K562 (cell line): ENCODE data around the gene SLC26A3. TPM values are rescaled to one million over a fixed set of nuclear protein-coding genes. Genes with fewer than 3 reads are reported as not detected.
A peak's percentile ranks its signal among the peaks of the same experiment; 100 is the strongest.

ENCODE experiments used
- BACH1 ChIP-seq: fragments of 200-800 bp; sonication (Bioruptor generic); IDR thresholded peaks from 2 replicates; pipeline ENCODE4 v1.6.1; 2016; ENCODE audit warnings: missing genetic modification characterization, missing compliant biosample characterization
- BCL6 ChIP-seq: fragments of 250-450 bp; sonication (Bioruptor Pico); IDR thresholded peaks from 2 replicates; pipeline ENCODE4 v1.4.0; 2020
- CBX5 ChIP-seq: IDR thresholded peaks from 2 replicates; pipeline ENCODE4 v1.6.1; 2014; ENCODE audit warnings: low read depth, borderline replicate concordance
- CCNT2 ChIP-seq: IDR thresholded peaks from 2 replicates; pipeline ENCODE4 v1.6.1; 2011; ENCODE audit warnings: borderline replicate concordance, low read depth, mild to moderate bottlenecking, moderate library complexity, mixed read lengths, low read length; ENCODE audit not compliant: insufficient read length; ENCODE audit errors: extremely low read depth
- CHD2 ChIP-seq: IDR thresholded peaks from 2 replicates; pipeline ENCODE4 v1.6.1; 2011; ENCODE audit warnings: low read depth, low read length
- ESRRA ChIP-seq: fragments of 450-650 bp; IDR thresholded peaks from 2 replicates; pipeline ENCODE4 v1.6.1; 2014; ENCODE audit warnings: low read depth, mild to moderate bottlenecking, moderate library complexity, borderline replicate concordance
- ETS2 ChIP-seq: IDR thresholded peaks from 2 replicates; pipeline ENCODE4 v1.6.1; 2016; ENCODE audit warnings: borderline replicate concordance, missing genetic modification characterization, mild to moderate bottlenecking, moderate library complexity, missing compliant biosample characterization; ENCODE audit not compliant: poor library complexity, severe bottlenecking
- HMG20A ChIP-seq: fragments of 450-650 bp; formaldehyde crosslinking; conservative IDR thresholded peaks from 2 replicates; pipeline ENCODE4 v1.4.0; 2020; ENCODE audit warnings: mild to moderate bottlenecking, mixed read lengths
- HNRNPK ChIP-seq: fragments of 200-400 bp; formaldehyde crosslinking; IDR thresholded peaks from one replicate; pipeline ENCODE4 v1.6.1; 2018; ENCODE audit warnings: mild to moderate bottlenecking, low read depth, low read length; ENCODE audit not compliant: poor library complexity, severe bottlenecking
- KLF6 ChIP-seq: fragments of 250-450 bp; sonication (Bioruptor Pico); IDR thresholded peaks from 2 replicates; pipeline ENCODE4 v1.4.0; 2020; ENCODE audit warnings: mild to moderate bottlenecking, moderate library complexity, borderline replicate concordance
- MAFK ChIP-seq: IDR thresholded peaks from 2 replicates; pipeline ENCODE4 v1.6.1; 2011; ENCODE audit warnings: low read length, improper control_type of control experiment
- NCOA6 ChIP-seq: fragments of 450-650 bp; IDR thresholded peaks from 2 replicates; pipeline ENCODE4 v1.6.1; 2017; ENCODE audit warnings: mild to moderate bottlenecking
- NFATC3 ChIP-seq: fragments of 450-650 bp; IDR thresholded peaks from 2 replicates; pipeline ENCODE4 v1.6.1; 2017; ENCODE audit warnings: mild to moderate bottlenecking
- RUNX1 ChIP-seq: sonication (generic); IDR thresholded peaks from 2 replicates; pipeline ENCODE4 v1.6.1; 2016; ENCODE audit warnings: antibody characterized with exemption, low read depth
- SIRT6 ChIP-seq: IDR thresholded peaks from one replicate; pipeline ENCODE4 v1.6.1; 2012; ENCODE audit warnings: low read depth, mild to moderate bottlenecking, control low read depth, inconsistent platforms, low read length, moderate library complexity
- XRCC4 ChIP-seq: IDR thresholded peaks from one replicate; pipeline ENCODE4 v1.6.1; 2011; ENCODE audit not compliant: insufficient read depth, insufficient read length; ENCODE audit errors: extremely low read depth
- ZC3H11A ChIP-seq: IDR thresholded peaks from 2 replicates; pipeline ENCODE4 v1.6.1; 2012; ENCODE audit warnings: low read depth, low read length, improper control_type of control experiment
- ZNF561 ChIP-seq: fragments of 450-650 bp; formaldehyde crosslinking; conservative IDR thresholded peaks from 2 replicates; pipeline ENCODE4 v1.4.0; 2020; ENCODE audit warnings: mild to moderate bottlenecking, moderate library complexity
- ZNF830 ChIP-seq: fragments of 250-450 bp; sonication (Bioruptor Pico); IDR thresholded peaks from 2 replicates; pipeline ENCODE4 v1.5.0; 2021; ENCODE audit warnings: mild to moderate bottlenecking
- ZZZ3 ChIP-seq: fragments of 450-650 bp; IDR thresholded peaks from 2 replicates; pipeline ENCODE4 v1.6.1; 2016; ENCODE audit warnings: antibody characterized with exemption, mild to moderate bottlenecking, moderate library complexity
- polyA plus RNA-seq, 8 experiments: library from polyadenylated mRNA; depleted of rRNA in 4 of 8; stranded (reverse) in 5 of 8; unstranded in 3 of 8; fragments of >200 nt; fragmentation: Nextera tagmentation in 2 of 8; fragmentation: Illumina TruSeq in 1 of 8; extraction: Ambion mirVana in 2 of 8; extraction: Trizol in 1 of 8; gene quantifications; 2 replicates each; pipeline versions ENCODE4 v1.2.1 to v1.2.3, GENCODE V29; 2011 to 2014; ENCODE audit warnings: inconsistent platforms in 1 of 8, missing spikeins in 1 of 8
- total RNA-seq, 7 experiments: library from RNA; depleted of rRNA in 6 of 7; stranded (reverse); fragments of >200 nt in 6 of 7; fragmentation: Illumina TruSeq in 2 of 7; extraction: Trizol in 2 of 7; gene quantifications; 2 replicates each; pipeline versions ENCODE4 v1.2.1 to v1.2.3, GENCODE V29; 2011 to 2021; ENCODE audit warnings: low replicate concordance in 1 of 7
- TF ChIP-seq, protein P1 (sequence below), 2 experiments: fragments of 450-650 bp; formaldehyde crosslinking in 1 of 2; IDR thresholded peaks; 2 replicates each; pipeline versions ENCODE4 v1.4.0 to v1.6.1; 2014 to 2020; ENCODE audit warnings: mild to moderate bottlenecking in 2 of 2, borderline replicate concordance in 1 of 2, low read depth in 1 of 2

Gene SLC26A3
- total and polyA plus RNA-seq, 9 of the 15 experiments (the other 6 are each of a cell fraction or from before 2014, with no cell fraction given) = 0.86 TPM; not detected in 8

DNA sequence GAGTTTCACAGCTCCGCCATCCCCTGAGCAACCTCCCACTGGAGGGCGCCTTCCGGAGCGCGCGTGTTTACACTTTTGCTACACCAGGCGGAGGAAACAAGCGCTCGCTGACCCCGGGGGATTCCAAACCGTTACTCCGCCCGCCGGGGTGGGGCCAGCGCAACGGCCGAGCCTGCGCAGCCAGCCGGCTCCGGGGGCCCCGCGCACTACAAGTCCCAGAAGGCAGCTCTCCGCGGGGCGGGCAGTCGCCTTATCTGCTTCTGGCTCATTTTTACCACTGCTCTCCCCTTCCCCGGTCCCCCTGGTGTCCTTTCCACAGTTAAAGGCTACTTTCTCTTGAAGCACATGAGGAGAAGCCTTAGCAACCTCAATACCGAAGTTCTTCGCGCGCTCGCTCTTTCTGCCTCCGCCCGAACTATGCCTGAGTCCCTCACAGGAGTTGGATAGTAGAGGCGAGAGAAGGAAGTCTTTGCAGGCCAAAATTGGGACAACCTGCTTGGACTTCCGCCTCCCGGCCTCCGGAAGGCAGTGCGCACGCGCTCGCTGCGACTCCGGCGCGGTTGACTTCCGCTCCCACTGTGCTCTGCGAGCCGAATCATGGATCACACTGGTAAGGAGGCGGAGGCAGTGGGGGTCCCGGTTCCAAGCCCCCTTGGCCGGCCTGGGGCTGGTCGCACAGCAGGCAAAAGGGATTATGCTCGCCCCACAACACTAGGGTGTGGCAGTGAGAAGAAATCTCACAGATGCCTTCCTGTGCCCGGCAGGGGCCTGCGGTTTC lies 59.3 kb downstream of the SLC26A3 start, which contains the start of gene CBLL1 (continued):
- TF ChIP-seq, protein P1, sequence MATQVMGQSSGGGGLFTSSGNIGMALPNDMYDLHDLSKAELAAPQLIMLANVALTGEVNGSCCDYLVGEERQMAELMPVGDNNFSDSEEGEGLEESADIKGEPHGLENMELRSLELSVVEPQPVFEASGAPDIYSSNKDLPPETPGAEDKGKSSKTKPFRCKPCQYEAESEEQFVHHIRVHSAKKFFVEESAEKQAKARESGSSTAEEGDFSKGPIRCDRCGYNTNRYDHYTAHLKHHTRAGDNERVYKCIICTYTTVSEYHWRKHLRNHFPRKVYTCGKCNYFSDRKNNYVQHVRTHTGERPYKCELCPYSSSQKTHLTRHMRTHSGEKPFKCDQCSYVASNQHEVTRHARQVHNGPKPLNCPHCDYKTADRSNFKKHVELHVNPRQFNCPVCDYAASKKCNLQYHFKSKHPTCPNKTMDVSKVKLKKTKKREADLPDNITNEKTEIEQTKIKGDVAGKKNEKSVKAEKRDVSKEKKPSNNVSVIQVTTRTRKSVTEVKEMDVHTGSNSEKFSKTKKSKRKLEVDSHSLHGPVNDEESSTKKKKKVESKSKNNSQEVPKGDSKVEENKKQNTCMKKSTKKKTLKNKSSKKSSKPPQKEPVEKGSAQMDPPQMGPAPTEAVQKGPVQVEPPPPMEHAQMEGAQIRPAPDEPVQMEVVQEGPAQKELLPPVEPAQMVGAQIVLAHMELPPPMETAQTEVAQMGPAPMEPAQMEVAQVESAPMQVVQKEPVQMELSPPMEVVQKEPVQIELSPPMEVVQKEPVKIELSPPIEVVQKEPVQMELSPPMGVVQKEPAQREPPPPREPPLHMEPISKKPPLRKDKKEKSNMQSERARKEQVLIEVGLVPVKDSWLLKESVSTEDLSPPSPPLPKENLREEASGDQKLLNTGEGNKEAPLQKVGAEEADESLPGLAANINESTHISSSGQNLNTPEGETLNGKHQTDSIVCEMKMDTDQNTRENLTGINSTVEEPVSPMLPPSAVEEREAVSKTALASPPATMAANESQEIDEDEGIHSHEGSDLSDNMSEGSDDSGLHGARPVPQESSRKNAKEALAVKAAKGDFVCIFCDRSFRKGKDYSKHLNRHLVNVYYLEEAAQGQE (IDR thresholded peaks at IDR 0.05; ENCODE audit: borderline replicate concordance) = peak; percentile 89
- TF ChIP-seq, protein P1 (CRISPR knock-in tag; IDR thresholded peaks at IDR 0.05; ENCODE audit: low read depth) = no peak; the same call in 1 of the 2 replicates
- TF ChIP-seq BACH1 (tag) (no peak), XRCC4 (no peak), CBX5 (no peak; the same call in 1 of the 2 replicates), HMG20A (CRISPR knock-in tag) (no peak), NFATC3 (no peak), ZC3H11A (peak; percentile 55; the same call in 1 of the 2 replicates), KLF6 (CRISPR knock-in tag) (peak; percentile 68; the same call in 1 of the 2 replicates), BCL6 (CRISPR knock-in tag) (no peak), MAFK (0 out of 2 replicates have a peak, but pooled peaks have one; percentile 2), ESRRA (peak; percentile 77), ZNF830 (CRISPR knock-in tag) (no peak), ZZZ3 (peak; percentile 87; the same call in 1 of the 2 replicates), ETS2 (tag) (no peak), ZNF561 (no peak), SIRT6 (no peak), CCNT2 (peak; percentile 91), NCOA6 (no peak), RUNX1 (no peak), HNRNPK (no peak), CHD2 (no peak)
